Measurements from ENCODE around the gene DARS1.

DNA sequence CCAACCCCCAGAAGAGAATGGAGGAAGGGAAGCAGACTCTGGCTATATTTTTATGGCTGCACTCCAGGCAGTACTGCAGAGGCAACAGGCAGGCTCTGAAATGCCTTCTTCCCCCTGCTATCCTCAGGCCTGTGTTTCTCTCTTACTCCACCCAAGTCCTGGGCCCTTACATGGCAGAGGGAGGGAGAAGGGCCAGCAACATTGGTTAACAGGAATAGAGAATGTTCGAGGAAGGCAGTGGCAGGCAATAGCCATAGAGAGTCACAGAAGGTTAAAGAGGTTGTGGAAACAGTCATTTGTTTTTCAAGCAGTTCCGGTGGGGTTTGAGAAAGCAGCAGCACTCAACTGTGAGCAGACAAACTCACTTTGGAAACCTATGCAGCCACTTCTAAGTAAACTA lies 15.1 kb upstream of the DARS1 start:
- TF ChIP-seq, protein P1, sequence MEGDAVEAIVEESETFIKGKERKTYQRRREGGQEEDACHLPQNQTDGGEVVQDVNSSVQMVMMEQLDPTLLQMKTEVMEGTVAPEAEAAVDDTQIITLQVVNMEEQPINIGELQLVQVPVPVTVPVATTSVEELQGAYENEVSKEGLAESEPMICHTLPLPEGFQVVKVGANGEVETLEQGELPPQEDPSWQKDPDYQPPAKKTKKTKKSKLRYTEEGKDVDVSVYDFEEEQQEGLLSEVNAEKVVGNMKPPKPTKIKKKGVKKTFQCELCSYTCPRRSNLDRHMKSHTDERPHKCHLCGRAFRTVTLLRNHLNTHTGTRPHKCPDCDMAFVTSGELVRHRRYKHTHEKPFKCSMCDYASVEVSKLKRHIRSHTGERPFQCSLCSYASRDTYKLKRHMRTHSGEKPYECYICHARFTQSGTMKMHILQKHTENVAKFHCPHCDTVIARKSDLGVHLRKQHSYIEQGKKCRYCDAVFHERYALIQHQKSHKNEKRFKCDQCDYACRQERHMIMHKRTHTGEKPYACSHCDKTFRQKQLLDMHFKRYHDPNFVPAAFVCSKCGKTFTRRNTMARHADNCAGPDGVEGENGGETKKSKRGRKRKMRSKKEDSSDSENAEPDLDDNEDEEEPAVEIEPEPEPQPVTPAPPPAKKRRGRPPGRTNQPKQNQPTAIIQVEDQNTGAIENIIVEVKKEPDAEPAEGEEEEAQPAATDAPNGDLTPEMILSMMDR (IDR thresholded peaks at IDR 0.05; ENCODE audit: borderline replicate concordance, extremely low read depth, low read length, poor library complexity, severe bottlenecking) = no peak
- no peak for TF ChIP-seq EZH2 (IDR thresholded peaks at IDR 0.05; ENCODE audit: borderline replicate concordance, low read depth, low read length, severe bottlenecking)

All from DND-41 (cell line).